PC-9 (cell line): Measurements from ENCODE around the gene GPRIN1. TPM values are rescaled to one million over a fixed set of nuclear protein-coding genes. Genes with fewer than 3 reads are reported as not detected.

Source experiments
- BruUV-seq: library from RNA; stranded (reverse); fragments of 400-500 nt; replicated peaks from 2 replicates; lab custom pipeline; 2021; lab: Mats Ljungman, UMichigan
- CTCF ChIA-PET: fragments of 300-600 bp; sonication (Branson Sonifier 250); formaldehyde crosslinking; loops from one replicate; lab custom pipeline; 2022; ENCODE audit warnings: antibody characterized with exemption; lab: Charles Lee
- POLR2A ChIA-PET: fragments of 300-600 bp; sonication (Branson Sonifier 250); formaldehyde crosslinking; loops from one replicate; lab custom pipeline; 2022; ENCODE audit warnings: antibody characterized with exemption; ENCODE audit not compliant: unreplicated experiment; lab: Charles Lee
- DNase-seq, 2 experiments: peaks; one replicate each; pipeline versions ENCODE4 v3.0.0 to v3.0.0-alpha.2; 2015 to 2022; ENCODE audit warnings: mixed read lengths in 1 of 2
- H2AFZ ChIP-seq: fragments of 200-600 bp; sonication (generic); 2 replicates; pipeline ENCODE4 v1.8.1; 2017; ENCODE audit warnings: antibody characterized with exemption
- H3F3A ChIP-seq: fragments of 200-600 bp; sonication (generic); 2 replicates; pipeline ENCODE4 v1.8.1; 2017; ENCODE audit warnings: antibody characterized with exemption, mild to moderate bottlenecking, low read depth; ENCODE audit not compliant: insufficient read depth
- H3K27ac ChIP-seq: fragments of 200-600 bp; sonication (generic); 2 replicates; pipeline ENCODE4 v1.6.1; 2016; ENCODE audit warnings: mixed run types
- H3K27me3 ChIP-seq: fragments of 200-600 bp; sonication (generic); 2 replicates; pipeline ENCODE4 v1.6.1; 2016; ENCODE audit warnings: low read depth, mixed run types; ENCODE audit not compliant: insufficient read depth
- H3K36me3 ChIP-seq: fragments of 200-600 bp; sonication (generic); 2 replicates; pipeline ENCODE4 v1.6.1; 2016; ENCODE audit warnings: low read depth, mixed run types
- H3K4me1 ChIP-seq: fragments of 200-600 bp; sonication (generic); replicated peaks from 2 replicates; pipeline ENCODE4 v1.6.1; 2016; ENCODE audit warnings: mixed run types; ENCODE audit not compliant: insufficient read depth
- H3K4me2 ChIP-seq: fragments of 200-600 bp; sonication (generic); 2 replicates; pipeline ENCODE4 v1.6.1; 2017; ENCODE audit warnings: mixed run types
- H3K4me3 ChIP-seq: fragments of 200-600 bp; sonication (generic); 2 replicates; pipeline ENCODE4 v1.6.1; 2016; ENCODE audit warnings: mixed run types
- H3K79me2 ChIP-seq: fragments of 200-600 bp; sonication (generic); 2 replicates; pipeline ENCODE4 v1.6.1; 2017; ENCODE audit warnings: low read depth, mixed run types
- H3K9me2 ChIP-seq: fragments of 200-600 bp; sonication (generic); 2 replicates; pipeline ENCODE4 v1.8.1; 2017; ENCODE audit warnings: mild to moderate bottlenecking; ENCODE audit not compliant: insufficient read depth
- H3K9me3 ChIP-seq: fragments of 200-600 bp; sonication (generic); 2 replicates; pipeline ENCODE4 v1.8.1; 2016; ENCODE audit warnings: low read depth; ENCODE audit not compliant: insufficient read depth
- H4K20me1 ChIP-seq: fragments of 200-600 bp; sonication (generic); 2 replicates; pipeline ENCODE4 v1.8.1; 2017; ENCODE audit not compliant: insufficient read depth
- EZH2 ChIP-seq: fragments of 200-600 bp; sonication (generic); IDR thresholded peaks from 2 replicates; pipeline ENCODE4 v1.8.0; 2017; ENCODE audit warnings: antibody characterized with exemption, low read depth
- intact Hi-C: fragments of 100-400 bp; cut with micrococcal nuclease; formaldehyde crosslinking; loops from one replicate; pipeline ENCODE4 v1.10.0; 2022; ENCODE audit not compliant: unreplicated experiment
- total RNA-seq: library from RNA; stranded (reverse); gene quantifications from 2 replicates; pipeline ENCODE4 v1.2.3, GENCODE V29; 2021
- TF ChIP-seq, protein P1 (sequence below): fragments of 200-600 bp; sonication (generic); conservative IDR thresholded peaks from 2 replicates; pipeline ENCODE4 v1.6.1; 2017; ENCODE audit warnings: mixed run types, antibody characterized with exemption, mild to moderate bottlenecking, moderate library complexity

Gene GPRIN1
- total RNA-seq, 1 experiment from 2014 or later, result 7.2 TPM

DNA sequence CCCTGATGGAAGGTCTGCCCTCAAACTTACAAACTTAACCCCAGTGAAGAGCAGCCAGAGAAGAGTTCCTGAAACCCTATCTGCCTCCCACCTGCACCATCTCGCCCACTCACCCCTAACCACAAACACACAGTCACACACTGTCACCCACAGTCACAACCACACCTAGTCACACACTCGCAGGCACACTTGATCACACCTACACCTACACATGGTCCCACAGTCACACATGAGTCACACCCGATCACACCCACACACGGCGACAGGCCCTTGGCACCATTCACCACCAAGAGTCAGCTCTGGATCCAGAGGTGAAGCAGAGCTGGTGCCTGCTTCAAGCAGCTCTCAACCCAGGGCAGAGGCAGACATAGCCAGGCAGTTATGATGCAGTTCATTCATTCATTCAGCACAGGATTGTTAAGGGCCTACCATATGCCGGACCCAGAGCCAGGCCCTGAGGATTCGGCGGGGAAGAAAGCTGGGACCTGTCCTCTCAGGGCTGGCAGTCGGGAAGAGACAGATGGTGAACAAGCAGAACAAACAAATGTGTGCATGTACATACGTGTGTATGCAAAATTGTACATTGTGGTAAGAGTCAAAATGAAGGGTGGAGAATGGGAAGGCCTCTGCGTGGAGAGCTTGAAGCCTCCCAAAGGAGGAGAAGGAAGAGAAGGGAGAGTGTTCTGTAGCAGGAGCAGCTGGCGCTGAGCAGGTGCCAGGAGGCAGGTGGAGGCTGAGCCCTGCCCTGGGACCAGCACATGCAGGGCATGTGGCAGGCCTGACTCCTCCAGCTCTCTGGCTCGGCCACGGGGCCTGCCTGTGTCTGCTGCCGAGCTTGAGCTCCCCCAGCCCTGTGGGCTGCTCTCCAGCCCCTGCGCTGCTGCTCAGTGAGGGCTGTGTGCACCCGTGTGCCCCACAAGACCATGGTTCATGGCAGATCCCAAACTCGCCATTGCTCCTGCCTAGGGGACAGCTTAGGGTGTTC is 43.7 kb upstream of the GPRIN1 start:
- intact Hi-C loops, result no loop called here
- no peak overlapping the region for H3K27ac ChIP-seq

DNA sequence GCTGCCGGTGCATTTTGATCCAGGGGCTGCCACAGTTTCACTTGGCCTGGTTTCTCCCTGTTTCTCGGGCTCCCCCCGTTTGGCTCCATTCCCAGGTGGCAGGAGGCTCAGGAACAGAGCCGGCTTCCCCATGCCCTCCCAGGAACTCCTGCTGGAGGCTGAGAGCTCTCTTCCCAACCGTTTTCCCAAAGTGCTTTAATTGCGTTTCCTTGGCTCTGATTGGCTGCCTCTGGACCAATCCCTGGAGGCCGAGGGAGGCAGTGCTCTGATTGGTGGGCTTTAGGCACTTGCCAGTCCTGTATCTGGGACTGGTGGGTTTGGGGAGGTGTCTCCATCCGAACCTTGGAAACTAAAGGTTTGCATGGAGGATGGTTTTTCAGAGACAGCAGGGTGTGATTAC is 42.2 kb upstream of the GPRIN1 start:
- no peaks in the 10 kb centered on the region for H3K27me3 ChIP-seq
- no peak overlapping the region for H3K4me3 ChIP-seq
- peaks cover 11% of the 10 kb centered on the region for H3K4me1 ChIP-seq
- no peaks in the 10 kb centered on the region for H3K9me3 ChIP-seq
- no peak overlapping the region for H2AFZ ChIP-seq
- no peaks in the 10 kb centered on the region; the same call in 1 of the 2 replicates for H3F3A ChIP-seq
- ChIA-PET POLR2A (no interaction called here), CTCF (no interaction called here)
- H3K27ac ChIP-seq, result no peak overlapping the region
- H3K4me2 ChIP-seq, result no peak overlapping the region
- no TSS peak for BruUV-seq
- no peaks in the 10 kb centered on the region for H3K9me2 ChIP-seq
- DNase-seq, result no peak
- TF ChIP-seq, protein P1, sequence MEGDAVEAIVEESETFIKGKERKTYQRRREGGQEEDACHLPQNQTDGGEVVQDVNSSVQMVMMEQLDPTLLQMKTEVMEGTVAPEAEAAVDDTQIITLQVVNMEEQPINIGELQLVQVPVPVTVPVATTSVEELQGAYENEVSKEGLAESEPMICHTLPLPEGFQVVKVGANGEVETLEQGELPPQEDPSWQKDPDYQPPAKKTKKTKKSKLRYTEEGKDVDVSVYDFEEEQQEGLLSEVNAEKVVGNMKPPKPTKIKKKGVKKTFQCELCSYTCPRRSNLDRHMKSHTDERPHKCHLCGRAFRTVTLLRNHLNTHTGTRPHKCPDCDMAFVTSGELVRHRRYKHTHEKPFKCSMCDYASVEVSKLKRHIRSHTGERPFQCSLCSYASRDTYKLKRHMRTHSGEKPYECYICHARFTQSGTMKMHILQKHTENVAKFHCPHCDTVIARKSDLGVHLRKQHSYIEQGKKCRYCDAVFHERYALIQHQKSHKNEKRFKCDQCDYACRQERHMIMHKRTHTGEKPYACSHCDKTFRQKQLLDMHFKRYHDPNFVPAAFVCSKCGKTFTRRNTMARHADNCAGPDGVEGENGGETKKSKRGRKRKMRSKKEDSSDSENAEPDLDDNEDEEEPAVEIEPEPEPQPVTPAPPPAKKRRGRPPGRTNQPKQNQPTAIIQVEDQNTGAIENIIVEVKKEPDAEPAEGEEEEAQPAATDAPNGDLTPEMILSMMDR, result no peak
- no peak for TF ChIP-seq EZH2
- H3K79me2 ChIP-seq, result peaks cover 34% of the 10 kb centered on the region
- H4K20me1 ChIP-seq, result peaks cover 20% of the 10 kb centered on the region; the same call in 1 of the 2 replicates
- intact Hi-C loops, result no loop called here
- H3K36me3 ChIP-seq, result no peaks in the 10 kb centered on the region

More for the DNA sequence above, 43.7 kb upstream of the GPRIN1 start:
- Histone ChIP-seq H3K9me2 (no peaks in the 10 kb centered on the region), H3K27me3 (no peaks in the 10 kb centered on the region), H4K20me1 (peaks cover 15% of the 10 kb centered on the region; the same call in 1 of the 2 replicates), H3K4me1 (peaks cover 3% of the 10 kb centered on the region), H3K4me2 (no peak overlapping the region), H2AFZ (no peak overlapping the region), H3F3A (0 out of 2 replicates have a peak, but pooled peaks cover 5% of the 10 kb centered on the region), H3K4me3 (no peak overlapping the region), H3K79me2 (peaks cover 22% of the 10 kb centered on the region), H3K9me3 (no peaks in the 10 kb centered on the region), H3K36me3 (no peaks in the 10 kb centered on the region)
- no peak for DNase-seq
- ChIA-PET POLR2A (no interaction called here), CTCF (no interaction called here)
- no TSS peak for BruUV-seq
- TF ChIP-seq, protein P1, result no peak
- TF ChIP-seq EZH2, result no peak

DNA sequence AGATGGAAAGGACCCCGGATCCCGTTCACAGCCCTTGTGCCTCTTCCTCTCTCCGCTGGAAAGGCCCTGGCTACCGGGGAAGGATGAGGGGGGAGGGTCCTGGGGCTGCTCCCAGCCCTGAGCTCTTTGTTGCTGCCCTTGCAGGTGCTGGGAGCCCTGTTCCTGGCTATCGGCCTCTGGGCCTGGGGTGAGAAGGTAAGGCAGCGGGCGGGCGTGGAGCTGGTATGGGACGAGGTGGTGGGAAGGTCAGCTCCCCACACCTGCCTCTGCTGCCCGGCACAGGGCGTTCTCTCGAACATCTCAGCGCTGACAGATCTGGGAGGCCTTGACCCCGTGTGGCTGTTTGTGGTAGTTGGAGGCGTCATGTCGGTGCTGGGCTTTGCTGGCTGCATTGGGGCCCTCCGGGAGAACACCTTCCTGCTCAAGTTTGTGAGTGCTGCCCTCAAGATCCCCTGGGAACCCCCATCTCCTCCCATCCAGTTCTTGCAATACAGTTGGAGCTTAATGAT is 41.6 kb upstream of the GPRIN1 start:
- DNase-seq, result no peak
- Histone ChIP-seq H2AFZ (no peak overlapping the region), H3F3A (no peaks in the 10 kb centered on the region; the same call in 1 of the 2 replicates), H4K20me1 (peaks cover 20% of the 10 kb centered on the region; the same call in 1 of the 2 replicates), H3K4me1 (peaks cover 11% of the 10 kb centered on the region), H3K4me3 (no peak overlapping the region), H3K9me2 (no peaks in the 10 kb centered on the region), H3K4me2 (no peak overlapping the region), H3K79me2 (peaks cover 34% of the 10 kb centered on the region), H3K36me3 (no peaks in the 10 kb centered on the region), H3K27me3 (no peaks in the 10 kb centered on the region), H3K9me3 (no peaks in the 10 kb centered on the region), H3K27ac (no peak overlapping the region)
- BruUV-seq, result no TSS peak
- CTCF ChIA-PET, result interaction anchor here (0.6 kb wide), 1 partner anchor 184 kb away, joined by 5 read pairs; no protein-coding TSS in a partner anchor
- TF ChIP-seq, protein P1, result no peak
- intact Hi-C loops, result no loop called here
- POLR2A ChIA-PET, result no interaction called here
